ENCODE measurements around the gene WFDC9.
"Not testable (repeated sequence)": the region's sequence is repeated elsewhere in the genome, so short reads cannot be mapped to it uniquely, and the experiment has no call there.

WFDC9 gene

GRCh38 chr20:45589725-45590124, 41.4 kb downstream of the WFDC9 start:
- DNase-seq, result no peak

- DNase-seq, result no peak
Observed at GRCh38 chr20:45588800-45589199, 42.3 kb downstream of the WFDC9 start.

- DNase-seq, result not testable (repeated sequence)
Observed at GRCh38 chr20:45585986-45586385, 45.1 kb downstream of the WFDC9 start.

GRCh38 chr20:45584294-45584693, 46.8 kb downstream of the WFDC9 start:
- not testable (repeated sequence) for DNase-seq

- DNase-seq, result no peak
Observed at GRCh38 chr20:45583502-45583901, 47.6 kb downstream of the WFDC9 start.

GRCh38 chr20:45581702-45582101, 49.4 kb downstream of the WFDC9 start:
- no peak for DNase-seq

GRCh38 chr20:45579184-45579583, 51.9 kb downstream of the WFDC9 start, which contains the start of gene WFDC8:
Gene WFDC8 (minus strand): TSS chr20:45579284. CDS start chr20:45579247, 37 bp downstream.
- no peak for DNase-seq

GRCh38 chr20:45578231-45578630, 52.9 kb downstream of the WFDC9 start:
- no peak for DNase-seq

GRCh38 chr20:45576995-45577394, 54.1 kb downstream of the WFDC9 start:
- no peak for DNase-seq

- DNase-seq, result no peak
Observed at GRCh38 chr20:45575931-45576330, 55.2 kb downstream of the WFDC9 start.

- not testable (repeated sequence) for DNase-seq
Observed at GRCh38 chr20:45569650-45570049, 61.4 kb downstream of the WFDC9 start.

- no peak for DNase-seq
Observed at GRCh38 chr20:45564760-45565276, 66.3 kb downstream of the WFDC9 start.

Data from activated CD4-positive, alpha-beta T cell treated with anti-CD3 and anti-CD28 coated beads for 1 hour (primary cell).